Measurements from ENCODE around the gene GIT2. TPM values are rescaled to one million over a fixed set of nuclear protein-coding genes. Genes with fewer than 3 reads are reported as not detected.

Gene GIT2
- total and polyA plus RNA-seq, 2 donors from 2014 or later: 10.4 to 46.2 TPM

GRCh38 chr12:109961201-109961600 is 35.0 kb downstream of the GIT2 start:
- DNase-seq: no peak
- FAIRE-seq: no peak
- no peak overlapping the region for H3K9ac ChIP-seq (ENCODE audit: low read length in 3 of 3)
- no peak overlapping the region for H3K4me3 ChIP-seq (ENCODE audit: low read length in 3 of 3)
- H3K36me3 ChIP-seq (ENCODE audit: control insufficient read depth in 2 of 3, insufficient read depth in 3 of 3, low read length in 3 of 3): peaks cover 0 to 27% (median 18%) of the 10 kb centered on the region in 3 donors
- H3K27ac ChIP-seq (ENCODE audit: low read depth in 2 of 2, low read length in 2 of 2): no peak overlapping the region
- intact Hi-C loops (cut with DNase I): no loop called here
- H3K4me1 ChIP-seq (ENCODE audit: control insufficient read depth in 2 of 3, insufficient read depth in 2 of 3, low read depth in 1 of 3, low read length in 3 of 3): no peaks in the 10 kb centered on the region
- no peaks in the 10 kb centered on the region for H3K9me3 ChIP-seq (ENCODE audit: control insufficient read depth in 2 of 3, insufficient read depth in 1 of 3, low read length in 3 of 3)
- no peak for TF ChIP-seq CTCF (IDR thresholded peaks at IDR 0.05; ENCODE audit: borderline replicate concordance, extremely low read depth, insufficient read depth)
- no peaks in the 10 kb centered on the region for H3K27me3 ChIP-seq (ENCODE audit: control insufficient read depth, insufficient read depth, low read length)

GRCh38 chr12:109959411-109960093 is 36.6 kb downstream of the GIT2 start:
- H3K36me3 ChIP-seq (ENCODE audit: control insufficient read depth in 2 of 3, insufficient read depth in 3 of 3, low read length in 3 of 3): peaks cover 0 to 26% (median 13%) of the 10 kb centered on the region in 3 donors
- FAIRE-seq: no peak
- no peak for TF ChIP-seq CTCF (IDR thresholded peaks at IDR 0.05; ENCODE audit: borderline replicate concordance, extremely low read depth, insufficient read depth)

GRCh38 chr12:109958374-109958773 is 37.8 kb downstream of the GIT2 start:
- no peak for TF ChIP-seq CTCF (IDR thresholded peaks at IDR 0.05; ENCODE audit: borderline replicate concordance, extremely low read depth, insufficient read depth)
- Histone ChIP-seq H3K4me3 (ENCODE audit: low read length in 3 of 3) (no peak overlapping the region), H3K9ac (ENCODE audit: low read length in 3 of 3) (no peak overlapping the region), H3K27ac (ENCODE audit: low read depth in 2 of 2, low read length in 2 of 2) (no peak overlapping the region), H3K36me3 (ENCODE audit: control insufficient read depth in 2 of 3, insufficient read depth in 3 of 3, low read length in 3 of 3) (peaks cover 0 to 21% (median 13%) of the 10 kb centered on the region in 3 donors), H3K9me3 (ENCODE audit: control insufficient read depth in 2 of 3, insufficient read depth in 1 of 3, low read length in 3 of 3) (no peaks in the 10 kb centered on the region), H3K27me3 (ENCODE audit: control insufficient read depth, insufficient read depth, low read length) (no peaks in the 10 kb centered on the region), H3K4me1 (ENCODE audit: control insufficient read depth in 2 of 3, insufficient read depth in 2 of 3, low read depth in 1 of 3, low read length in 3 of 3) (no peaks in the 10 kb centered on the region)
- intact Hi-C loops (cut with DNase I): no loop called here
- no peak for FAIRE-seq
- no peak for DNase-seq

More at GRCh38 chr12:109959411-109960093, 36.6 kb downstream of the GIT2 start:
- H3K9ac ChIP-seq (ENCODE audit: low read length in 3 of 3): no peak overlapping the region
- no peaks in the 10 kb centered on the region for H3K4me1 ChIP-seq (ENCODE audit: control insufficient read depth in 2 of 3, insufficient read depth in 2 of 3, low read depth in 1 of 3, low read length in 3 of 3)
- H3K27ac ChIP-seq (ENCODE audit: low read depth in 2 of 2, low read length in 2 of 2): no peak overlapping the region
- intact Hi-C loops (cut with DNase I): no loop called here
- no peaks in the 10 kb centered on the region for H3K9me3 ChIP-seq (ENCODE audit: control insufficient read depth in 2 of 3, insufficient read depth in 1 of 3, low read length in 3 of 3)
- DNase-seq: no peak
- no peaks in the 10 kb centered on the region for H3K27me3 ChIP-seq (ENCODE audit: control insufficient read depth, insufficient read depth, low read length)
- no peak overlapping the region for H3K4me3 ChIP-seq (ENCODE audit: low read length in 3 of 3)
